HepG2 (cell line): ENCODE data around the gene FAM174C. TPM values are rescaled to one million over a fixed set of nuclear protein-coding genes. Genes with fewer than 3 reads are reported as not detected.

Source experiments
- ATF7 ChIP-seq, 2 experiments: fragments of 450-650 bp in 1 of 2; sonication (generic) in 1 of 2; formaldehyde crosslinking in 1 of 2; IDR thresholded peaks; 2 replicates each; pipeline versions ENCODE4 v1.4.0 to v1.6.1; 2016 to 2020; ENCODE audit warnings: antibody characterized with exemption in 1 of 2, mild to moderate bottlenecking in 1 of 2, missing genetic modification reagents in 1 of 2
- BRD4 ChIP-seq: sonication (generic); formaldehyde crosslinking; IDR thresholded peaks from 2 replicates; pipeline ENCODE4 v1.4.0; 2020; ENCODE audit warnings: missing genetic modification reagents
- CENPX ChIP-seq: sonication (generic); formaldehyde crosslinking; IDR thresholded peaks from 2 replicates; pipeline ENCODE4 v1.9.0; 2021; ENCODE audit warnings: mild to moderate bottlenecking, missing genetic modification reagents, moderate library complexity
- CREB3 ChIP-seq: sonication (generic); formaldehyde crosslinking; IDR thresholded peaks from 2 replicates; pipeline ENCODE4 v1.5.0; 2020; ENCODE audit warnings: missing genetic modification reagents
- DDIT3 ChIP-seq: sonication (generic); formaldehyde crosslinking; IDR thresholded peaks from 2 replicates; pipeline ENCODE4 v1.4.0; 2020; ENCODE audit warnings: mild to moderate bottlenecking, missing genetic modification reagents
- FLYWCH1 ChIP-seq: sonication (generic); formaldehyde crosslinking; IDR thresholded peaks from 2 replicates; pipeline ENCODE4 v1.8.1; 2023; ENCODE audit warnings: mild to moderate bottlenecking, missing genetic modification reagents
- IKZF1 ChIP-seq: fragments of 450-650 bp; IDR thresholded peaks from 2 replicates; pipeline ENCODE4 v1.7.1; 2016
- KDM2A ChIP-seq: sonication (generic); formaldehyde crosslinking; IDR thresholded peaks from 2 replicates; pipeline ENCODE4 v1.4.0; 2020; ENCODE audit warnings: low read depth, missing genetic modification reagents, borderline replicate concordance
- KLF6 ChIP-seq: IDR thresholded peaks from 2 replicates; pipeline ENCODE4 v1.8.0; 2016; ENCODE audit warnings: missing biosample characterization, missing genetic modification reagents
- PRDM4 ChIP-seq: sonication (generic); formaldehyde crosslinking; IDR thresholded peaks from 2 replicates; pipeline ENCODE4 v1.9.0; 2021; ENCODE audit warnings: missing genetic modification reagents, borderline replicate concordance
- SALL2 ChIP-seq: sonication (generic); formaldehyde crosslinking; IDR thresholded peaks from 2 replicates; pipeline ENCODE4 v1.8.1; 2023; ENCODE audit warnings: mild to moderate bottlenecking, missing genetic modification reagents, inconsistent platforms
- SKIL ChIP-seq: sonication (generic); formaldehyde crosslinking; IDR thresholded peaks from 2 replicates; pipeline ENCODE4 v1.8.0; 2022; ENCODE audit warnings: missing genetic modification reagents, mild to moderate bottlenecking, moderate library complexity, borderline replicate concordance
- TFDP2 ChIP-seq: sonication (generic); formaldehyde crosslinking; IDR thresholded peaks from 2 replicates; pipeline ENCODE4 v1.4.0; 2020; ENCODE audit warnings: missing genetic modification reagents
- ZBTB20 ChIP-seq: sonication (generic); formaldehyde crosslinking; IDR thresholded peaks from 2 replicates; pipeline ENCODE4 v1.8.1; 2023; ENCODE audit warnings: missing genetic modification reagents, low read depth, mild to moderate bottlenecking, borderline replicate concordance
- ZNF383 ChIP-seq: sonication (generic); formaldehyde crosslinking; IDR thresholded peaks from 2 replicates; pipeline ENCODE4 v1.4.0; 2020; ENCODE audit warnings: missing genetic modification reagents, mild to moderate bottlenecking, borderline replicate concordance
- ZNF691 ChIP-seq: sonication (generic); formaldehyde crosslinking; IDR thresholded peaks from 2 replicates; pipeline ENCODE4 v1.4.0; 2020; ENCODE audit warnings: missing genetic modification reagents, low read depth, mild to moderate bottlenecking, borderline replicate concordance
- ZNF776 ChIP-seq: sonication (generic); formaldehyde crosslinking; IDR thresholded peaks from 2 replicates; pipeline ENCODE4 v1.4.0; 2020; ENCODE audit warnings: mild to moderate bottlenecking, missing genetic modification reagents
- ZNF784 ChIP-seq: sonication (generic); formaldehyde crosslinking; IDR thresholded peaks from 2 replicates; pipeline ENCODE4 v1.5.1; 2020; ENCODE audit warnings: missing genetic modification reagents, mild to moderate bottlenecking, borderline replicate concordance
- ZSCAN21 ChIP-seq: sonication (generic); formaldehyde crosslinking; IDR thresholded peaks from 2 replicates; pipeline ENCODE4 v1.8.0; 2022; ENCODE audit warnings: mild to moderate bottlenecking, missing genetic modification reagents, moderate library complexity, borderline replicate concordance
- polyA plus RNA-seq, 8 experiments: library from polyadenylated mRNA; depleted of rRNA in 3 of 8; stranded (reverse) in 7 of 8; unstranded in 1 of 8; fragments of >200 nt; fragmentation: Illumina TruSeq in 4 of 8; extraction: Trizol in 4 of 8; gene quantifications; 2 replicates each; pipeline versions ENCODE4 v1.2.1 to v1.2.3, GENCODE V29; 2011 to 2016; ENCODE audit warnings: low read depth in 4 of 8, missing spikeins in 1 of 8, mixed read lengths in 1 of 8; ENCODE audit not compliant: insufficient read depth in 1 of 8
- total RNA-seq, 5 experiments: library from RNA; depleted of rRNA; stranded (reverse); fragments of >200 nt; fragmentation: Illumina TruSeq; extraction: Trizol; gene quantifications; 2 replicates each; pipeline ENCODE4 v1.2.3, GENCODE V29; 2016; ENCODE audit warnings: low read depth in 1 of 5

FAM174C gene
- total and polyA plus RNA-seq, 2 of the 13 experiments (the other 11 are each of a cell fraction or from before 2014, with no cell fraction given) = 19.5 to 31.3 TPM

- TF ChIP-seq TFDP2 (CRISPR knock-in tag) (0 out of 2 replicates have a peak, but pooled peaks have one; percentile 19), KDM2A (CRISPR knock-in tag) (peak; percentile 81), CREB3 (CRISPR knock-in tag) (no peak), ZBTB20 (CRISPR knock-in tag) (no peak), FLYWCH1 (CRISPR knock-in tag) (no peak), CENPX (no peak), SALL2 (CRISPR knock-in tag) (peak; percentile 87), ZNF691 (CRISPR knock-in tag) (no peak; the same call in 1 of the 2 replicates), ZSCAN21 (CRISPR knock-in tag) (peak; percentile 81; the same call in 1 of the 2 replicates), KLF6 (CRISPR knock-in tag) (peak; percentile 80; the same call in 1 of the 2 replicates), PRDM4 (CRISPR knock-in tag) (no peak), DDIT3 (CRISPR knock-in tag) (no peak), ZNF383 (CRISPR knock-in tag) (no peak), SKIL (CRISPR knock-in tag) (no peak; the same call in 1 of the 2 replicates), ATF7 (IDR thresholded peaks at IDR 0.05) (no peak), ATF7 (CRISPR knock-in tag; IDR thresholded peaks at IDR 0.05) (no peak; the same call in 1 of the 2 replicates), ZNF776 (CRISPR knock-in tag) (no peak), ZNF784 (peak; percentile 42; the same call in 1 of the 2 replicates), IKZF1 (no peak), BRD4 (peak; percentile 45; the same call in 1 of the 2 replicates)
Observed at GRCh38 chr19:1248139-1248785, 27.1 kb upstream of the FAM174C start, which contains the start of gene MIDN (continued).
